ENCODE results near the gene SESN3. TPM values are rescaled to one million over a fixed set of nuclear protein-coding genes. Genes with fewer than 3 reads are reported as not detected.

Gene SESN3
- total RNA-seq, 2 donors from 2014 or later: 9.9 to 13.3 TPM

DNA sequence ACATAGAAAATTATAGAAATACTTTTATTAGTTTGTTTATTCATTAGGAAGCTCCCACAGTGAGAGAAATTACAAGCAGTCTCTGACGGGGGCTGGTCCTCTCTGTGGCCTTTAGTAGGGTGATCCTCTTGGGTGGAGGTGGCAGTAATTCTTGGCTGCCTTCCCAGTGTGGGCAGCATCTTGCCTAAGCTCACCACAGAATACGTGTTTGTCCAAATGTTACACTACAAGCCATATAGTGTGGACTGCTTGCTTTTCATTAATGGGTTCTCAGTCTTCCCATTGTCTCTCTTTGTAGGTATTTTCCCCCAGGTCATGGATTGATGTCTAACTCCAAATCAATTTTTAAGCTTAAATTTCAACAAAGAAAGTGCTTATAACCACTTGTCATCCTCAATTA lies 98.0 kb downstream of the SESN3 start:
- Histone ChIP-seq H3K27ac (no peak overlapping the region), H3K4me1 (peaks cover 0 to 6% of the 10 kb centered on the region in 2 donors), H3K9me3 (no peaks in the 10 kb centered on the region), H3K36me3 (peaks cover 11% of the 10 kb centered on the region), H3K4me3 (no peak overlapping the region), H3K27me3 (no peaks in the 10 kb centered on the region)
- DNase-seq (ENCODE audit: low spot score): no peak
- TF ChIP-seq, protein P1, sequence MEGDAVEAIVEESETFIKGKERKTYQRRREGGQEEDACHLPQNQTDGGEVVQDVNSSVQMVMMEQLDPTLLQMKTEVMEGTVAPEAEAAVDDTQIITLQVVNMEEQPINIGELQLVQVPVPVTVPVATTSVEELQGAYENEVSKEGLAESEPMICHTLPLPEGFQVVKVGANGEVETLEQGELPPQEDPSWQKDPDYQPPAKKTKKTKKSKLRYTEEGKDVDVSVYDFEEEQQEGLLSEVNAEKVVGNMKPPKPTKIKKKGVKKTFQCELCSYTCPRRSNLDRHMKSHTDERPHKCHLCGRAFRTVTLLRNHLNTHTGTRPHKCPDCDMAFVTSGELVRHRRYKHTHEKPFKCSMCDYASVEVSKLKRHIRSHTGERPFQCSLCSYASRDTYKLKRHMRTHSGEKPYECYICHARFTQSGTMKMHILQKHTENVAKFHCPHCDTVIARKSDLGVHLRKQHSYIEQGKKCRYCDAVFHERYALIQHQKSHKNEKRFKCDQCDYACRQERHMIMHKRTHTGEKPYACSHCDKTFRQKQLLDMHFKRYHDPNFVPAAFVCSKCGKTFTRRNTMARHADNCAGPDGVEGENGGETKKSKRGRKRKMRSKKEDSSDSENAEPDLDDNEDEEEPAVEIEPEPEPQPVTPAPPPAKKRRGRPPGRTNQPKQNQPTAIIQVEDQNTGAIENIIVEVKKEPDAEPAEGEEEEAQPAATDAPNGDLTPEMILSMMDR (IDR thresholded peaks at IDR 0.05): no peak

DNA sequence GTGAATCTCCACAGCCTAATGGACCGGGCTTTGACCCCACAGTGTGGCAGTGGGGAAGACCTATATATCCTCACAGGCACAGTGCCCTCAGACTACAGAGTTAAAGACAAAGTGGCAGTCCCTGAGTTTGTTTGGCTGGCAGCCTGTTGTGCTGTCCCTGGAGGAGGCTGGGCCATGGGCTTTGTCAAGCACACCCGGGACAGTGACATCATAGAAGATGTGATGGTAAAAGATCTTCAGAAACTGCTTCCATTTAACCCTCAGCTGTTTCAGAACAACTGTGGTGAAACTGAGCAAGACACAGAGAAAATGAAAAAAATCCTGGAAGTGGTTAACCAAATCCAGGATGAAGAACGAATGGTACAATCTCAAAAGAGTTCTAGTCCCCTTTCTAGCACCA lies 102.4 kb downstream of the SESN3 start:
- no peaks in the 10 kb centered on the region for H3K9me3 ChIP-seq
- H3K27me3 ChIP-seq: no peaks in the 10 kb centered on the region
- no peak for DNase-seq (ENCODE audit: low spot score)
- no peaks in the 10 kb centered on the region for H3K4me1 ChIP-seq
- TF ChIP-seq, protein P1 (IDR thresholded peaks at IDR 0.05): no peak
- no peak overlapping the region for H3K27ac ChIP-seq
- no peak overlapping the region for H3K4me3 ChIP-seq
- peaks cover 11% of the 10 kb centered on the region for H3K36me3 ChIP-seq

DNA sequence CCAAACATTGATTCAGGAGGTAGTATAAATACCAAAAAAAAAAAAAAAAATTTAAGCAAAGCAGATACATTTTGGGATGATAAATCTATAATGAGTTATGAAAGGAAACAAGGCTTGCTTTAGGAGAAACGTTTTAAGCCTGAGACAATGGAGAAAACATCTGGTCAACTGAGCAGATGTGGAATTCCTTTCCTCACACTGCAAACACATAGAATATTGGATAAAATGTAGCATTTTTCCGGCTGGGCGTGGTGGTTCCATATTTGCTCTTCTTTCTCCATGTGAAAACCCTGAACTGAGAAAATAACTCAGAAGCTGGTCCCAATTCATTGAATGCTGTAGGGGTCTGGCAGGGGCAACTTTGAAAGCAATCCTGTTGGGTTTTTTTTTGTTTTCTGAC lies 107.4 kb downstream of the SESN3 start:
- H3K4me1 ChIP-seq: no peaks in the 10 kb centered on the region
- no peak overlapping the region for H3K4me3 ChIP-seq
- no peaks in the 10 kb centered on the region for H3K27me3 ChIP-seq
- peaks cover 0 to 1% of the 10 kb centered on the region in 2 donors for H3K9me3 ChIP-seq
- TF ChIP-seq, protein P1 (IDR thresholded peaks at IDR 0.05): no peak
- DNase-seq (ENCODE audit: low spot score): no peak
- peaks cover 3% of the 10 kb centered on the region for H3K36me3 ChIP-seq
- H3K27ac ChIP-seq: no peak overlapping the region

DNA sequence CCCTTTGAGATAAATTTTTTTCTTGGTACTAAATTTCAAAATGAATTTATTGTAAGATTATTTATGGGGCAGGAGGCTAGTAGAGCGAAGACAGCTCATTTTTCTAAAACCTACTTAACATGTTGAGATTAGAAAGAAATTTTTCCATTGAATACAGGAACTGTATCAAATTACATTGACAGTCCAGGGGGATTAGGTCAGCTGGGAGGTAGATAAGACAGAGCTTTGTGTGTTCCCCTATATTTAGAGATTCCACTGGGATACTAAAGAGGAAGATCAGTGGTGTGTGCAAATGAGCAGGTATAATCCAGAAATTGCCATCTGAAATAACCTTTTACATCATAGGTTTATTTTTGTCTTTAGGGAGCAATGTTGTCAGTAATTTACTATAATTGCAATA lies 109.3 kb downstream of the SESN3 start:
- Histone ChIP-seq H3K36me3 (no peaks in the 10 kb centered on the region), H3K4me1 (no peaks in the 10 kb centered on the region), H3K27ac (no peak overlapping the region), H3K9me3 (peaks cover 0 to 8% of the 10 kb centered on the region in 2 donors), H3K4me3 (no peak overlapping the region), H3K27me3 (no peaks in the 10 kb centered on the region)
- TF ChIP-seq, protein P1 (IDR thresholded peaks at IDR 0.05): no peak
- no peak for DNase-seq (ENCODE audit: low spot score)

- H3K4me3 ChIP-seq: no peak overlapping the region
- TF ChIP-seq, protein P1 (IDR thresholded peaks at IDR 0.05): no peak
- no peaks in the 10 kb centered on the region for H3K36me3 ChIP-seq
- no peak overlapping the region for H3K27ac ChIP-seq
- H3K4me1 ChIP-seq: no peaks in the 10 kb centered on the region
- DNase-seq (ENCODE audit: low spot score): no peak
- peaks cover 0 to 8% of the 10 kb centered on the region in 2 donors for H3K9me3 ChIP-seq
- no peaks in the 10 kb centered on the region for H3K27me3 ChIP-seq
These were observed 111.5 kb downstream of the SESN3 start for GRCh38 chr11:95119361-95120060.

GRCh38 chr11:95115597-95115996 lies 115.4 kb downstream of the SESN3 start:
- no peak for DNase-seq (ENCODE audit: low spot score)
- no peak overlapping the region for H3K27ac ChIP-seq
- TF ChIP-seq, protein P1 (IDR thresholded peaks at IDR 0.05): no peak
- H3K27me3 ChIP-seq: no peaks in the 10 kb centered on the region
- peaks cover 0 to 3% of the 10 kb centered on the region in 2 donors for H3K4me1 ChIP-seq
- H3K4me3 ChIP-seq: no peak overlapping the region
- H3K9me3 ChIP-seq: peaks cover 0 to 8% of the 10 kb centered on the region in 2 donors
- H3K36me3 ChIP-seq: no peaks in the 10 kb centered on the region
